Brain pericyte (primary cell): ENCODE data around the gene C11orf68.

Experiments used
- DNase-seq: peaks from one replicate; pipeline ENCODE4 v3.0.0-alpha.2; 2012; ENCODE audit warnings: low read depth, low spot score

The C11orf68 gene

GRCh38 chr11:65891219-65892136, 27.4 kb downstream of the C11orf68 start:
- no peak for DNase-seq

DNA sequence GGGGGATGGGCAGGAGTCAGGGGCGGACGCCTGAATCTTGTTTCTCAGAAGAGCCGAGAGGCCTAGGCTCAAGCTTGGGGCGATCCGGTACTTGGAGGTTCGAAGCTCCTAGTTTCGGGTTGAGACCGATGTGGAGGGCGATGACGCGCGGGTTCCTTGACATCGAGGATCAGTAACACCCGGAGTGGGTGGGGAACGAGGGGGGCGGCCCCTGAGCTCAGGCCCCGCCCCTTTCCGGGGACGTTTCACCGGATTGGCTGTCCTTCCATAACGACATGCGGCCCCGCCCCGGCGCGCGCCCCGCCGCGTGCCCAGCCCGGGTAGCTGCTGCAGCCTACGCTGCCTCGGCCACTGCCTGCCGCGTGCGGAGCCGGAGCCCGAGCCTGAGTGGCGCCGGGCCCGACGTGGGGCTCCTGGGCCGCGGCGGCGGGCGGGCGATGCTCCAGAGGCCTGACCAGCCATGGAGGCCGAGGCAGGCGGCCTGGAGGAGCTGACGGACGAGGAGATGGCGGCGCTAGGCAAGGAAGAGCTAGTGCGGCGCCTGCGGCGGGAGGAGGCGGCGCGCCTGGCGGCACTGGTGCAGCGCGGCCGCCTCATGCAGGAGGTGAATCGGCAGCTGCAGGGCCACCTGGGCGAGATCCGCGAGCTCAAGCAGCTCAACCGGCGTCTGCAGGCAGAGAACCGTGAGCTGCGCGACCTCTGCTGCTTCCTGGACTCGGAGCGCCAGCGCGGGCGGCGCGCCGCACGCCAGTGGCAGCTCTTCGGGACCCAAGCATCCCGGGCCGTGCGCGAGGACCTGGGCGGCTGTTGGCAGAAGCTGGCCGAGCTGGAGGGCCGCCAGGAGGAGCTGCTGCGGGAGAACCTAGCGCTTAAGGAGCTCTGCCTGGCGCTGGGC, 28.3 kb downstream of the C11orf68 start, which contains the start of gene CCDC85B:
Gene CCDC85B (plus strand): TSS at position 350 of the 895 bp plus-strand sequence. CDS start 111 bp downstream, at position 461.
- peak; percentile 80 for DNase-seq

DNA sequence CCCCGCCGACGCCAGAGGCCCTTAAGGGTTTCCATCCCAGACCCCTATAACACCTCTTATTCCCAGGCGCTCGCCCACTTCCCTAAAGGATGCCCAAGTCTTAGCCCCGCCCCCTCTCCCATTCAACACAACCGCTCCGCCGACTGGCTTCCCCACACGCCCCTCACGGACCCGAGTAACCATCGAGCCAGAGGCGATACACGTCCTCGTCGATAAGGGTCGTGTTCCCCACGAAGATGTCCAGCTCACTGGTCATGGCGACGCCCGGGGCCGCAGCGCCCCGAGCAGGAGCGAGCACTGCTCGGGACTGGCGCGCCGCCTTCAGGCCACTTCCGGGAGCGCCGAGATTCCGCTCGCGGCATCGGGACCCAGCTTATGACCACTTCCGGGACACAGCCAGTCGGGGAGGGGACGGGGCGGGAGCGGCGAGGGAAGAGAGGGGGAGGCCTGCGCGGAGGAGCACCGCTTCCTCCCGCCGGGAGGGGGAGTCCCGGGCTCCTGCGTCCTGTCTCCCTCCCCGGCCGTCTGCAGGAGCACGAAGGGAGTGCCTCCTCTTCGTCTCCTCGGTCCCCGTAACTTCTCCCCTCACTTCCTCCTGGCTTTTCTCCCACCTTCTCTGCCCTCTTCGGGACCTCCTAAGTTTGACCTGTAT, 30.6 kb downstream of the C11orf68 start, which contains the start of gene FIBP:
Gene FIBP (minus strand): TSS at position 309 of the 652 bp plus-strand sequence. CDS start 53 bp downstream, at position 256.
- DNase-seq, result peak; percentile 93

DNA sequence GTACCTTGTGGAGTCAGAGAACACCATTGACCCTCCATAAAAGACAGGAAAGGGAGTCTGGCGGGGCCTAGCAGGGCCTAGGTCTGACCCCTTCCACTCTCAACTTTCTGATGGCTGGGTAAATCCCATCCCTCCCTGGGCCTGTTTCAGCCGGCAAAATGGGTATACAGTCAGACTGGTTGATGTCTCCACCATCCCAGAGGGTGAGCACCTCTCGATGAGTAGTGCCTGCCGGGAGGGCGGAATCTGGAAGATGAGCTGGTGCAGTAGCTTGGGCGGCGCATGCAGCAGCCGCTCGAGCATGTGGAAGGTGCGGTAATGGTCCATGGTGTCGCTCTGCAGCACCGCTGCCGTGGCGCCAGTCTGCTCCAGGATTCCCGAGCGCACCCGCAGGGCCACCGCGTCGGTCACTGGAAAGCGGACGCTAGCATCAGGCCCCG, 31.1 kb downstream of the C11orf68 start:
- no peak for DNase-seq

DNA sequence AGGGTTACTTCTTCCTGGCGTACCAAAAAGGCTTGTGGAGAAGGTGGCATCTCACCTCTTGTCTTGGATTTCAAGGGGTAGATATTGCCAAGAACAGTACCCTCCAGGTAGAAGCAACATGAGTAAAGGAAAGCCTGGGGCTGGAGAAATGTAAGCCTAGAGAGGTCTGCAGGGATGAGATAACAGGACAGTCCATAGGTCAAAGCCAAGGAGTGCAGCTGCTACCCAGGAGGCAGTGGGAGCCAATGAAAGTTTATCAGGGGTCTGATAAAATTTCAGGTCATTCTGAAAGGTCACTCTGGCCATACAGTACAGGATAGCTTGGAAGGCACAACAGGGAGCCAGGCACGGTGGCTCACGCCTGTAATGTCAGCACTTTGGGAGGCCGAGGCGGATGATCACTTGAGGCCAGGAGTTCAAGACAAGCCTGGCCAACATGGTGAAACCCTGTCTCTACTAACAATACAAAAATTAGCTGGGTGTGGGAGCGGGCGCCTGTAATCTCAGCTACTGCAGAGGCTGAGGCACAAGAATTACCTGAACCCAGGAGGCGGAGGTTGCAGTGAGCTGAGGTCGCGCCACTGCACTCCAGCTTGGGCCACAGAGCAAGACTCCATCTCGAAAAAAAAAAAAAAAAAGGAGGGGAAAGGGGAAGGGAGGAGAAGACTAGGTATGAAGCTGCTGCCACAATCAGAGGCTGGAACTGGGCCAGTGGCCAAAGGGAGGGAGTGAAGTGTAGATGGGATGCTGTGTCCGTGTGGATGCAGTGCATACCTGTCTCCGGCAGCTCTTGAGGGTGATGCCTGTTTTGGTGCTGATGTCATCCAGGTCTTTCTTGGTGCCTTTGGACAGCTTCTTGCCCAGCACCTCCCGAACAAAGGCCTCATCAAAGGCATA, 31.8 kb downstream of the C11orf68 start:
- no peak for DNase-seq

GRCh38 chr11:65885808-65886536, 32.9 kb downstream of the C11orf68 start:
- no peak for DNase-seq

- no peak for DNase-seq
These were observed 33.6 kb downstream of the C11orf68 start for GRCh38 chr11:65885231-65885630.

GRCh38 chr11:65884716-65885092, 34.2 kb downstream of the C11orf68 start:
- DNase-seq, result no peak

- no peak for DNase-seq
These were observed 34.8 kb downstream of the C11orf68 start for GRCh38 chr11:65883786-65884715.

- no peak for DNase-seq
These were observed 35.7 kb downstream of the C11orf68 start for GRCh38 chr11:65883058-65883761.

- DNase-seq, result no peak
These were observed 36.5 kb downstream of the C11orf68 start for GRCh38 chr11:65882120-65883057.

GRCh38 chr11:65880844-65881421, 37.9 kb downstream of the C11orf68 start:
- DNase-seq, result no peak

GRCh38 chr11:65880027-65880426, 38.8 kb downstream of the C11orf68 start:
- DNase-seq, result no peak

DNA sequence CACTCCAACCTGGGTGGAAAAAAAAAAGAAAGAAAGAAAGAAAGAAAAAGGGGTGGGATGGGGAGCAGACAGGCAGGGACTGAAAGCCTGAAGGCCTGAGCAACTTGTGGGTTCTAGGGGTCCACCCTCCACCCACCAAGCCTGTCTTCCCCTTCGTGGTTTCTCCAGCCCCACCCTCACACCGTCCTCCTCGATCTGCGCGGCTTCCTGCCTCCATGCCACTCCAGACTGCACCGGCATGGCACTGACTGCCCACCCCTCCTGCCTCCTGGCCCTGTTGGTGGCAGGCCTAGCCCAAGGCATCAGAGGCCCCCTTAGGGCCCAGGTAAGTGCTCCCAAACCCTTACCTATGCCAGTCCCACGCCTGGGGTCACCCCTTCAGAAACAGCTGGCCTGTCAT, 39.2 kb downstream of the C11orf68 start, which contains the start of gene CTSW:
Gene CTSW (plus strand): TSS at position 221 of the 400 bp plus-strand sequence. CDS start 18 bp downstream, at position 239.
- DNase-seq, result no peak

DNA sequence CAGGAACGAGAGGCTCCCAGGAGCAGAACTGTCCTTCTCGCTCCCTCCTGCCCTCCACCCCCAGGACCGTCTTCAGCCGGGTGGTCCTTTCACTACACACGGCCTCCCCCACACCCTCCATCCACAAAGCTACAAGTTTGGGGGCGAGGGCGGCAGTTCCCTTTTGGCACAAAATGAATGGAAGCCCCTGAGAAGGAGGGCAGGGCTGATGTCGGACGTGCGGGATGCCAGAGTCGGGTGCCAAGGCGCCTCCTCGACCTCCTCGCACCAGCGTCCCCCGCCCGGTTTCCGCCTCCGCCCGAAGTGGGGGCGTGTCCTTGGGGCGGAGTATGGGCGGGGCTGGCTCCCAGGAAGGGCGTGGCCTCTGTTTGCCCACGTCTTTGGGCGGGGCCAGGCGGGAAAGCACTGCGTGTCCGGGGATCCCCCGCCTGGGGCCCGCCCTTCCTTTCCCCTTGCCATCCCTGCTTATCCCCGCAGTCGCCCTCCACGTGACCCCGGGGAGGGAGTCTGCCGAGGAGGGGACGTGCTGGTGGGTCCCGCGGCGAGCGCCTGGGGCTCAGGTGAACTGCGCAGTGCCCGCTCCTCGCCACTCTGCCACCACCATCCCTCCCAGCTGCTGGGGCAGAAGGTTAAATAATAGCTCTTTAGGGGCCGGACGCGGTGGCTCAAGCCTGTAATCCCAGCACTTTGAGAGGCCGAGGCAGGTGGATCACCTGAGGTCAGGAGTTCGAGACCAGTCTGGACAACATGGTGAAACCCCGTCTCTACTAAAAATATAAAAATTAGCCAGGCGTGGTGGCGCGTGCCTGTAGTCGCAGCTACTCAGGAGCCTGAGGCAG, 45.3 kb downstream of the C11orf68 start:
- peak; percentile 69 for DNase-seq
